Transverse colon (tissue), 4 donors: ENCODE measurements around the gene SUPV3L1. TPM values are rescaled to one million over a fixed set of nuclear protein-coding genes. Genes with fewer than 3 reads are reported as not detected.

Experiments
- DNase-seq: peaks from one replicate; pipeline ENCODE4 v3.0.0-alpha.2; 2019
- H3K27ac ChIP-seq, 4 donors: fragments of 200-600 bp; sonication (generic); 2 replicates each; pipeline ENCODE4 v1.5.1; 2016 to 2018; ENCODE audit warnings: inconsistent platforms in 4 of 4
- H3K27me3 ChIP-seq: fragments of 200-600 bp; sonication (generic); 2 replicates; pipeline ENCODE4 v1.5.1; 2017; ENCODE audit warnings: inconsistent platforms
- H3K36me3 ChIP-seq, 4 donors: fragments of 200-600 bp; sonication (generic); 2 replicates each; pipeline ENCODE4 v1.5.1; 2017 to 2019; ENCODE audit warnings: inconsistent platforms in 4 of 4
- H3K4me1 ChIP-seq, 4 donors: fragments of 200-600 bp; sonication (generic); 2 replicates each; pipeline ENCODE4 v1.5.1; 2017 to 2020; ENCODE audit warnings: inconsistent platforms in 4 of 4
- H3K4me3 ChIP-seq, 4 donors: fragments of 200-600 bp; sonication (generic); 1 replicate in 1 of 4; 2 replicates in 3 of 4; pipeline versions ENCODE4 v1.5.1 to v1.6.1; 2017 to 2019; ENCODE audit warnings: inconsistent platforms in 4 of 4
- H3K9me3 ChIP-seq, 2 donors: fragments of 200-600 bp; sonication (generic); 2 replicates each; pipeline ENCODE4 v1.5.1; 2017 to 2019; ENCODE audit warnings: inconsistent platforms in 2 of 2
- CTCF ChIP-seq, 5 experiments: fragments of 200-600 bp in 3 of 5; fragments of 450-650 bp in 2 of 5; sonication (generic) in 3 of 5; IDR thresholded peaks; 1 replicate in 2 of 5; 2 replicates in 3 of 5; pipeline ENCODE4 v1.5.1; 2016 to 2017; ENCODE audit warnings: antibody characterized with exemption in 5 of 5, inconsistent platforms in 3 of 5, mild to moderate bottlenecking in 2 of 5, moderate library complexity in 1 of 5
- EP300 ChIP-seq: sonication (generic); formaldehyde crosslinking; IDR thresholded peaks from one replicate; pipeline ENCODE4 v1.6.1; 2017; ENCODE audit warnings: antibody characterized with exemption, low read depth
- POLR2A ChIP-seq: fragments of 450-650 bp; IDR thresholded peaks from one replicate; pipeline ENCODE4 v1.6.1; 2016; ENCODE audit warnings: antibody characterized with exemption, mild to moderate bottlenecking, moderate library complexity
- POLR2AphosphoS5 ChIP-seq, 3 donors: sonication (generic); formaldehyde crosslinking; IDR thresholded peaks; one replicate each; pipeline ENCODE4 v1.6.1; 2016; ENCODE audit warnings: antibody characterized with exemption in 3 of 3
- WGBS, 2 donors: methylation state at CpG; one replicate each; pipeline ENCODE4 v1.1.5; 2018; ENCODE audit warnings: low coverage in 1 of 2; 5-methylcytosine and 5-hydroxymethylcytosine counted together
- in situ Hi-C, 4 donors: fragments of 200-750 bp; cut with MboI; loops; one replicate each; pipeline versions ENCODE4 v1.15.0 to v1.15.1; 2017; ENCODE audit warnings: low sequenced_read_pairs in 3 of 4, low pct_ligation_motif_present in 1 of 4, low pct_unique_long_range_greater_than_20kb in 1 of 4
- intact Hi-C: fragments of 100-400 bp; cut with DNase I; formaldehyde crosslinking; loops from one replicate; pipeline ENCODE4 v1.15.1; 2023; ENCODE audit warnings: low total_unique reads
- total RNA-seq, 4 donors: library from RNA; depleted of rRNA; stranded (reverse); fragments of >200 nt; gene quantifications; one replicate each; pipeline ENCODE4 v1.1.0, GENCODE V29; 2016

SUPV3L1 gene
- total RNA-seq, 4 donors from 2014 or later: 15.3 to 34.0 (median 26.7) TPM

- H3K4me3 ChIP-seq: no peak overlapping the region
Observed at GRCh38 chr10:69142983-69143382, 37.1 kb upstream of the SUPV3L1 start.

GRCh38 chr10:69145329-69145728, 34.7 kb upstream of the SUPV3L1 start:
- Histone ChIP-seq H3K4me1 (peaks cover 0 to 21% (median 5%) of the 10 kb centered on the region in 4 donors), H3K27ac (no peak overlapping the region), H3K36me3 (no peaks in the 10 kb centered on the region), H3K27me3 (no peaks in the 10 kb centered on the region), H3K9me3 (no peaks in the 10 kb centered on the region), H3K4me3 (no peak overlapping the region)
- in situ Hi-C loops (no loop called here), intact Hi-C loops (no loop called here)
- WGBS, 2 donors: 91 to 100% methylated on average over 1 of the region's 1 CpG
- no peak for TF ChIP-seq EP300
- no peak for TF ChIP-seq CTCF (IDR thresholded peaks at IDR 0.05)
- no peak for TF ChIP-seq POLR2AphosphoS5 (IDR thresholded peaks at IDR 0.05)
- no peak for TF ChIP-seq POLR2A
- DNase-seq: no peak

More at GRCh38 chr10:69142983-69143382, 37.1 kb upstream of the SUPV3L1 start:
- Histone ChIP-seq H3K27ac (no peak overlapping the region), H3K27me3 (no peaks in the 10 kb centered on the region), H3K4me1 (peaks cover 0 to 21% (median 5%) of the 10 kb centered on the region in 4 donors), H3K36me3 (no peaks in the 10 kb centered on the region), H3K9me3 (no peaks in the 10 kb centered on the region)
- in situ Hi-C loops (no loop called here), intact Hi-C loops (no loop called here)
- DNase-seq: no peak
- WGBS, 2 donors: 24 to 48% methylated on average over 3 of the region's 3 CpGs
- no peak for TF ChIP-seq POLR2AphosphoS5 (IDR thresholded peaks at IDR 0.05)
- TF ChIP-seq CTCF (IDR thresholded peaks at IDR 0.05): no peak
- no peak for TF ChIP-seq POLR2A
- TF ChIP-seq EP300: no peak

GRCh38 chr10:69145864-69146263, 34.2 kb upstream of the SUPV3L1 start:
- H3K4me3 ChIP-seq: no peak overlapping the region
- no peak for DNase-seq
- intact Hi-C loops: no loop called here
- no peak overlapping the region for H3K27ac ChIP-seq
- in situ Hi-C loops: no loop called here
- no peaks in the 10 kb centered on the region for H3K36me3 ChIP-seq
- WGBS, 2 donors: 83 to 96% methylated on average over 1 to 8 of the region's 8 CpGs
- peaks cover 0 to 21% (median 5%) of the 10 kb centered on the region in 4 donors for H3K4me1 ChIP-seq
- no peaks in the 10 kb centered on the region for H3K9me3 ChIP-seq
- TF ChIP-seq CTCF (IDR thresholded peaks at IDR 0.05) (no peak), POLR2A (no peak), POLR2AphosphoS5 (IDR thresholded peaks at IDR 0.05) (no peak), EP300 (no peak)
- no peaks in the 10 kb centered on the region for H3K27me3 ChIP-seq

GRCh38 chr10:69146759-69147158, 33.3 kb upstream of the SUPV3L1 start:
- H3K36me3 ChIP-seq: no peaks in the 10 kb centered on the region
- WGBS, 2 donors: 51 to 64% methylated on average over 2 of the region's 2 CpGs
- TF ChIP-seq CTCF (IDR thresholded peaks at IDR 0.05) (no peak), POLR2AphosphoS5 (IDR thresholded peaks at IDR 0.05) (no peak), POLR2A (no peak), EP300 (no peak)
- in situ Hi-C loops (no loop called here), intact Hi-C loops (no loop called here)
- no peaks in the 10 kb centered on the region for H3K27me3 ChIP-seq
- H3K27ac ChIP-seq: no peak overlapping the region
- DNase-seq: no peak
- H3K9me3 ChIP-seq: no peaks in the 10 kb centered on the region
- H3K4me1 ChIP-seq: peaks cover 0 to 21% (median 5%) of the 10 kb centered on the region in 4 donors
- no peak overlapping the region for H3K4me3 ChIP-seq
